Activated naive CD8-positive, alpha-beta T cell (primary cell): ENCODE measurements around the gene ARHGEF7.

Experiments
- H3K27ac Mint-ChIP-seq: one replicate; pipeline ENCODE4 v1.8.0; 2021; ENCODE audit warnings: mixed read lengths
- H3K27me3 Mint-ChIP-seq: one replicate; pipeline ENCODE4 v1.8.0; 2021; ENCODE audit warnings: mixed read lengths
- H3K36me3 Mint-ChIP-seq: one replicate; pipeline ENCODE4 v1.8.0; 2021; ENCODE audit warnings: mixed read lengths
- H3K4me1 Mint-ChIP-seq: one replicate; pipeline ENCODE4 v1.8.0; 2021; ENCODE audit warnings: low read depth, mixed read lengths
- H3K4me3 Mint-ChIP-seq: one replicate; pipeline ENCODE4 v1.8.0; 2021; ENCODE audit warnings: mild to moderate bottlenecking, mixed read lengths
- H3K9me3 Mint-ChIP-seq: one replicate; pipeline ENCODE4 v1.8.0; 2021; ENCODE audit warnings: low read depth, mixed read lengths

The ARHGEF7 gene

DNA sequence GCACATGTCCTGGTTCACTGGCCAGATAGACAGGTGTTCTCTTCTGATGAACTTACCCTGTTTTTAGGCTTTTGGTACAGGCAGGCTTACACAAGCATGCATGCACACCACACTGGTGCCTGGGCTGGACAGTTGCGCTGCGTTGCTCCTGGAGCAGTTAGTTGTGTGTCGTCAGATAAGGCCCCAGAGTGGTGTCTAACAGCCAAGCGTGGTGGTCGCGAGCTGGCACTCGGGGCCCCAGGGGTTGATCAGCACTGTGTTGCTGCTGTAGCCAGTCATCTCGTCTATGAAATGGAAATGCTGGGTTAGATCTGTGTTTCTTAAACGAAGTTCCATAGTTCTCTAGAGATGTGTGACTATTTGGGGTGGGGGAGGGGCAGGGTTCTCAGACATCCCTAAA lies 180.8 kb downstream of the ARHGEF7 start:
- H3K4me1 Mint-ChIP-seq, result peaks cover 5% of the 10 kb centered on the region
- no peaks in the 10 kb centered on the region for H3K9me3 Mint-ChIP-seq
- no peaks in the 10 kb centered on the region for H3K27me3 Mint-ChIP-seq
- H3K27ac Mint-ChIP-seq, result no peak overlapping the region
- H3K4me3 Mint-ChIP-seq, result no peak overlapping the region
- peaks cover 8% of the 10 kb centered on the region for H3K36me3 Mint-ChIP-seq

GRCh38 chr13:111296417-111296816 lies 181.3 kb downstream of the ARHGEF7 start:
- H3K36me3 Mint-ChIP-seq, result peaks cover 8% of the 10 kb centered on the region
- H3K27ac Mint-ChIP-seq, result no peak overlapping the region
- no peak overlapping the region for H3K4me3 Mint-ChIP-seq
- H3K4me1 Mint-ChIP-seq, result peaks cover 5% of the 10 kb centered on the region
- no peaks in the 10 kb centered on the region for H3K9me3 Mint-ChIP-seq
- no peaks in the 10 kb centered on the region for H3K27me3 Mint-ChIP-seq

GRCh38 chr13:111298214-111298975 lies 183.3 kb downstream of the ARHGEF7 start:
- Mint-ChIP-seq H3K4me3 (no peak overlapping the region), H3K9me3 (no peaks in the 10 kb centered on the region), H3K4me1 (peaks cover 5% of the 10 kb centered on the region), H3K27ac (no peak overlapping the region), H3K27me3 (no peaks in the 10 kb centered on the region), H3K36me3 (peaks cover 14% of the 10 kb centered on the region)

- H3K4me1 Mint-ChIP-seq, result peaks cover 2% of the 10 kb centered on the region
- H3K27me3 Mint-ChIP-seq, result no peaks in the 10 kb centered on the region
- H3K27ac Mint-ChIP-seq, result no peak overlapping the region
- H3K4me3 Mint-ChIP-seq, result no peak overlapping the region
- peaks cover 4% of the 10 kb centered on the region for H3K9me3 Mint-ChIP-seq
- H3K36me3 Mint-ChIP-seq, result peaks cover 40% of the 10 kb centered on the region
Observed at GRCh38 chr13:111302045-111302726, 187.1 kb downstream of the ARHGEF7 start.

DNA sequence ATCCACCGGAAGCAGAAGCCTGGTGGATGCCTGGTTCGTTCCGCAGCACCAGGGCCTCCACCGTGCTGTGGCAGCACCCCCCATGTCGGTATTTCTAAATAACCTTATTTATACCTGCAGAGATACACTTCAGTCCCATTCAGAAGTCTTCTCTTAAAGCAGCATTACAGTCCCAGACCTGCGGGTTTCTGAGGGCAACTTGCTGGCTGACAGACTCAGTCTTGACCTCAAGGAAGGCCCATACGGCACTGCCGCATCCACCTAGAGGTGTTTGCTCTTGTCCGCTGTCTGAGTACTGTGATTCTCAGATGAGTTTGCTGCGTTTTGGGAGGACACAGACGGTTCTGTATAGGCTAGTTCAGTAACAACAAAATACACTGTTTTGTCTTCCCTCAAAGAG lies 188.4 kb downstream of the ARHGEF7 start:
- H3K4me1 Mint-ChIP-seq, result peaks cover 2% of the 10 kb centered on the region
- peaks cover 4% of the 10 kb centered on the region for H3K9me3 Mint-ChIP-seq
- peaks cover 40% of the 10 kb centered on the region for H3K36me3 Mint-ChIP-seq
- no peaks in the 10 kb centered on the region for H3K27me3 Mint-ChIP-seq
- no peak overlapping the region for H3K4me3 Mint-ChIP-seq
- H3K27ac Mint-ChIP-seq, result no peak overlapping the region

- H3K4me3 Mint-ChIP-seq, result no peak overlapping the region
- no peak overlapping the region for H3K27ac Mint-ChIP-seq
- no peaks in the 10 kb centered on the region for H3K27me3 Mint-ChIP-seq
- H3K4me1 Mint-ChIP-seq, result peaks cover 2% of the 10 kb centered on the region
- peaks cover 42% of the 10 kb centered on the region for H3K36me3 Mint-ChIP-seq
- H3K9me3 Mint-ChIP-seq, result peaks cover 4% of the 10 kb centered on the region
Observed at GRCh38 chr13:111304041-111304544, 189.0 kb downstream of the ARHGEF7 start.

DNA sequence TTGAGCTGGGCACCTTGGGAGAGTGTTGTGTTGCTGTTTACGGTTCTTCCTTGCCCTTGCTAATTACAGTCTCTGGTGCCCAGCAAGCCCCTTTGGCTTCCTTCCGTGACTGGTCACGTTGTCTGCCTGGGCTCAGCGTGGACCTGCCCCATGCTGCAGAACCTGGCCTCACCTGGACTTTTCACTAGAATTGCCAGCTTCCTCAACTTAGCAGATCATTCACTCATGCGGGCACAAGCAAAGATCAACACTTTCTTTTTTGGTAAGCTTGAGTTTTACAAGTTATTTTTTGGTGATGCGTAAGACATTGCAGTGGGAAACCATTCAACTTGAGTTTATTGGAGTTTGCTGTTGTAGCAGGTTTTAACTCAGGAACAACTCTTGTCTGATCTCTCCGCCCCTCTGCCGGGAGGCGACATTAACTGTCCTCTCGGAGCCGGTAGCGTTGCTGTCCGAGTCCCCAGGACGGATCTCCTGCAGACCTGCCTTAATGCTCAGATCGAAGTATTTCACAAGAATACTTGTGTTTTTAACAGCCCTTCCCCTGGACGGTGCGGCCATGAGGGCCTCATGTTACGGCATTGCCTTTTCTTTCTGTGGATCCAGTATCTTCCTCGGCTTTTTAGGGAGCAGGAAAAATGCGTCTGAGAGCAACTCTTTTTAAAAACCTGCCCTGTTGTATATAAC lies 189.6 kb downstream of the ARHGEF7 start:
- no peaks in the 10 kb centered on the region for H3K27me3 Mint-ChIP-seq
- peaks cover 45% of the 10 kb centered on the region for H3K36me3 Mint-ChIP-seq
- H3K4me3 Mint-ChIP-seq, result peak overlapping the region; percentile 5
- H3K27ac Mint-ChIP-seq, result no peak overlapping the region
- peaks cover 2% of the 10 kb centered on the region for H3K4me1 Mint-ChIP-seq
- H3K9me3 Mint-ChIP-seq, result peaks cover 11% of the 10 kb centered on the region

- no peak overlapping the region for H3K4me3 Mint-ChIP-seq
- H3K36me3 Mint-ChIP-seq, result peaks cover 34% of the 10 kb centered on the region
- H3K9me3 Mint-ChIP-seq, result peaks cover 30% of the 10 kb centered on the region
- H3K27ac Mint-ChIP-seq, result no peak overlapping the region
- peaks cover 1% of the 10 kb centered on the region for H3K4me1 Mint-ChIP-seq
- no peaks in the 10 kb centered on the region for H3K27me3 Mint-ChIP-seq
Observed at GRCh38 chr13:111312944-111313590, 198.0 kb downstream of the ARHGEF7 start.

GRCh38 chr13:111313911-111314425 lies 198.9 kb downstream of the ARHGEF7 start:
- H3K36me3 Mint-ChIP-seq, result peaks cover 34% of the 10 kb centered on the region
- H3K4me3 Mint-ChIP-seq, result no peak overlapping the region
- no peaks in the 10 kb centered on the region for H3K27me3 Mint-ChIP-seq
- H3K9me3 Mint-ChIP-seq, result peaks cover 30% of the 10 kb centered on the region
- H3K4me1 Mint-ChIP-seq, result peaks cover 1% of the 10 kb centered on the region
- no peak overlapping the region for H3K27ac Mint-ChIP-seq

- no peak overlapping the region for H3K4me3 Mint-ChIP-seq
- H3K9me3 Mint-ChIP-seq, result peaks cover 22% of the 10 kb centered on the region
- H3K27me3 Mint-ChIP-seq, result no peaks in the 10 kb centered on the region
- peaks cover 1% of the 10 kb centered on the region for H3K4me1 Mint-ChIP-seq
- H3K36me3 Mint-ChIP-seq, result peaks cover 28% of the 10 kb centered on the region
- H3K27ac Mint-ChIP-seq, result no peak overlapping the region
Observed at GRCh38 chr13:111314852-111315251, 199.7 kb downstream of the ARHGEF7 start.

DNA sequence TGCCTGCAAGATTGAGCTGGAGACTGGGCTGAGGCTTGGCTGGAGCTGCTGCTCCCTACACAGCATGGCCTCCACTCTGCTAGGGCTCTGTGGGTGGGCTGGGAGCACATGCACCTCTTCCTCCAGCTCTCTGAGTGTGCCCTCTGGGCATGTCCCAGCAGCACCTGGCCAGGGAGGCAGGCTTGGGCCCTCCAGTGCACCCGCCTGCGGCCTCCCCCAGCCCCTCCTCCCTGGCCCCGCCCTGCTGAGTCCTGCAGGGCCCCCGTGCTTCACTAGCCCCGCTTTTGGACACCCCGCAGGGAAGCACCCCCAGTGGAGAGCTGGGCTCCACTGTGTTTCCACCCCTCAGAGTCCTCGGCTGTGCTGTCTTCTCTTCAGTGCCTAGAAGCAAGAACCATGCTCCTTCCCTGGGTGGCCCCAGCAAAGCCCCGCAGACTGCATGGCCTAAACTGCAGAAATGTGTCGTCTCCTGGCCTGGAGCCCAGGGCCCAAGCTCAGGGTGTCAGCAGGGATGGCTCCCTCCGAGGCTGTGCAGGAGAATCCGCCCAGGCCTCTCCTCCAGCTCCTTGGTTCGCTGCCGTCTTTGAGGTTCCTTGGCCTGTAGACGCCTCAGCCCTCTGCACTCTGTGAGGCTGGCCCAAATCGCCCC lies 200.4 kb downstream of the ARHGEF7 start:
- Mint-ChIP-seq H3K36me3 (peaks cover 22% of the 10 kb centered on the region), H3K27ac (no peak overlapping the region), H3K4me3 (no peak overlapping the region), H3K27me3 (no peaks in the 10 kb centered on the region), H3K4me1 (no peaks in the 10 kb centered on the region), H3K9me3 (peaks cover 16% of the 10 kb centered on the region)

- Mint-ChIP-seq H3K36me3 (peaks cover 14% of the 10 kb centered on the region), H3K4me1 (no peaks in the 10 kb centered on the region), H3K27me3 (no peaks in the 10 kb centered on the region), H3K27ac (no peak overlapping the region), H3K4me3 (no peak overlapping the region), H3K9me3 (peaks cover 8% of the 10 kb centered on the region)
Observed at GRCh38 chr13:111316161-111316730, 201.1 kb downstream of the ARHGEF7 start.

DNA sequence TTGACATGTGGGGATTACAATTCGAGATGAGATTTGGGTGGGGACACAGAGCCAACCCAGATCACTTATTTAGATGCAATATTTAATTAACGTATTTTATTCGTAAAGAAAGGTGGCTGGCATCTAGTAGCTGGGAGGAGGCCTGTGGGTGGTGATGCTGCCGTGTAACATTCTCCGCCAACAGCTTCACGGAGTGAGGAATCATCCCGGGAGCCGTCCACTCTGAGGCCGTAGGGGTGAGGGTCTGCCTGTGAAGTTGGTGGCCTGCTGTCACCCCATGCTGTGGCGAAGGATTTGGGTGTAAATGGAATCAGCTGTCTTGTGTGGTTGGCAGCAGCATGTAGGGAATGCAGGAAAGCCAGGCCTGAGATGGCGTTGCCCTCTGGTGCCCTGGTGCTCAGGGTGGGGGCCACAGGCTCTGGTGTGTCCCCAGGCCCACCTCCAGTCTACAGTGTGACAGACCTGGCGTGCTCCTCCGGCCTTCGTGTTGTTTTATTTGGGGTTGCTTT lies 202.0 kb downstream of the ARHGEF7 start:
- Mint-ChIP-seq H3K9me3 (peaks cover 4% of the 10 kb centered on the region), H3K4me3 (no peak overlapping the region), H3K36me3 (peaks cover 8% of the 10 kb centered on the region), H3K27ac (no peak overlapping the region), H3K4me1 (no peaks in the 10 kb centered on the region), H3K27me3 (no peaks in the 10 kb centered on the region)
